ENCODE results near the gene MCOLN2. TPM values are rescaled to one million over a fixed set of nuclear protein-coding genes. Genes with fewer than 3 reads are reported as not detected.

The MCOLN2 gene
- total RNA-seq, 1 experiment from 2014 or later: 1.3 TPM

GRCh38 chr1:84913555-84913892 is 83.4 kb downstream of the MCOLN2 start:
- H3K27ac Mint-ChIP-seq: no peak overlapping the region
- H4K8ac ChIP-seq (replicated peaks; ENCODE audit: insufficient read length, low read depth, low read length): no peak overlapping the region
- H3K79me2 ChIP-seq (ENCODE audit: insufficient read depth, low read length): no peaks in the 10 kb centered on the region
- WGBS (ENCODE audit: extremely low coverage, insufficient read length, low lambda C conversion rate): no CpG with 5 or more reads among the region's 4 CpGs
- no peak overlapping the region for H3K4ac ChIP-seq (ENCODE audit: low read depth, low read length)
- no peak overlapping the region for H2AFZ ChIP-seq (ENCODE audit: low read length)
- no peak overlapping the region for H3K4me3 Mint-ChIP-seq
- H3K9ac ChIP-seq (ENCODE audit: extremely low read depth, insufficient read length, low read length): no peak overlapping the region
- no peak overlapping the region for H2BK120ac ChIP-seq (ENCODE audit: low read depth, low read length, poor library complexity, severe bottlenecking)
- H3T11ph ChIP-seq (ENCODE audit: low read length): no peak overlapping the region
- no peaks in the 10 kb centered on the region for H3K9me3 ChIP-seq (ENCODE audit: control insufficient read depth, low read depth, low read length)
- H3K27me3 ChIP-seq (ENCODE audit: insufficient read depth, low read length): no peaks in the 10 kb centered on the region
- no peaks in the 10 kb centered on the region for H3K79me1 ChIP-seq (ENCODE audit: insufficient read depth, low read depth, low read length, poor library complexity, severe bottlenecking)
- H2BK15ac ChIP-seq (ENCODE audit: low read depth, low read length): no peak overlapping the region
- no peak overlapping the region for H3K18ac ChIP-seq (ENCODE audit: insufficient read length, low read depth, low read length)
- H3K27me3 Mint-ChIP-seq (ENCODE audit: low read depth): peaks cover 5% of the 10 kb centered on the region
- no peak overlapping the region for H2AK5ac ChIP-seq (ENCODE audit: insufficient read length, low read length)
- no peak overlapping the region for H3K4me2 ChIP-seq (ENCODE audit: insufficient read depth, insufficient read length, low read length)
- H3K23ac ChIP-seq (ENCODE audit: insufficient read length, low read depth, low read length): no peak overlapping the region
- H3K36me3 Mint-ChIP-seq (ENCODE audit: insufficient read depth in 1 of 3, low read depth in 3 of 3): no peaks in the 10 kb centered on the region
- no peaks in the 10 kb centered on the region for H3K23me2 ChIP-seq (ENCODE audit: insufficient read length, low read depth, low read length, poor library complexity, severe bottlenecking)
- H4K91ac ChIP-seq (ENCODE audit: insufficient read length, low read depth, low read length): no peak overlapping the region
- no peak overlapping the region for H3K56ac ChIP-seq (ENCODE audit: insufficient read length, low read depth, low read length)
- no peak overlapping the region for H3K14ac ChIP-seq (ENCODE audit: insufficient read depth, low read length)
- H3K9me3 Mint-ChIP-seq: no peaks in the 10 kb centered on the region
- no peaks in the 10 kb centered on the region for H3K4me1 ChIP-seq (ENCODE audit: insufficient read depth, low read length)
- H3K4me1 Mint-ChIP-seq: no peaks in the 10 kb centered on the region; a peak in 1 of 4 replicates
- TF ChIP-seq CTCF (conservative IDR thresholded peaks at IDR 0.05): no peak
- no peak overlapping the region for H4K5ac ChIP-seq (ENCODE audit: insufficient read length, low read depth, low read length)
- H2BK20ac ChIP-seq (ENCODE audit: low read depth, low read length, poor library complexity, severe bottlenecking): no peak overlapping the region
- H3K27ac ChIP-seq (ENCODE audit: insufficient read length, low read depth, low read length): no peak overlapping the region
- H2BK5ac ChIP-seq (ENCODE audit: insufficient read length, low read length): no peak overlapping the region
- no peak overlapping the region for H2BK12ac ChIP-seq (ENCODE audit: insufficient read length, low read depth, low read length)
- H4K20me1 ChIP-seq (ENCODE audit: control insufficient read depth, insufficient read depth, insufficient read length): no peaks in the 10 kb centered on the region
- no peak for DNase-seq

All from H9 (cell line).